COLO829 (cell line): ENCODE measurements around the gene EFNB1.

Source experiments
- DNase-seq: peaks from one replicate; pipeline ENCODE4 v3.0.0; 2012; ENCODE audit warnings: low spot score

EFNB1 gene

DNA sequence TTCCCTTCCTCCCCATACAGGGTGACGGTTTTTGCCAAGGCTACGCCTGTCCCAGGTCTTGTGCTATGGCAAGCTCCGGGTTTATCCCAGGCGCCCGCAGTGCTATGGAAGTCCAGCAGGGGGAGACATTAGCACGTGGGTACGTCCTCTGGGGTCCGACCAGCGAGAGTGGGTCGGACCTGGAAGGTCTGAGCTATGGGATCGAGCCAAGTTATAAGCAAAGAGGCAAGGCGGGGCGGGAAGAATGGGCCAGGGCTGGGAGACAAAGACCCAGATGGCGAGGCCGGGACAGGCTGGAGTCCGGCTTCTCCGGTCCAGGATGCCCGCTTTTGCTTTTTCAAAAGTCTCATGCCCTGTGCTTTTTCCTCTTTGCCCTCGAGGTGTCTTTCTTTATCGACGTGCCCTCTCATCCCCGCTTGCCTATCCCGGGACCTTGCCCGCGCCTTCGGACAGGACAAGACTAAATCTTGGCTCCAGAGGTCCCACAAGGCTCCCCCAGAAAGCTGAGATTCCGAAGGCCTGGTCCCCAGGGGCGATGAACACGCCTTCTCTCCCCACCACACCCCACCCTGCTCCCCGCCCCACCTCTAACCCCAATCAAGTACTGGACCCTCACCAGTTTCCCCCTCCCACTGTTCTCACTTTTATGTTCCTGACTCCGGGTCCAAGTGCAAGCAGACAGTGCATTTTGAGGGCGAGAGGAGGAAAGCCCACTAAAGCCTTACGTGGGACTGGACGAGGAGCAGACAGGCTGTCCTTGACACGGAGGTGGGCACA, 785 bp upstream of the EFNB1 start:
- DNase-seq, result peak; percentile 54

DNA sequence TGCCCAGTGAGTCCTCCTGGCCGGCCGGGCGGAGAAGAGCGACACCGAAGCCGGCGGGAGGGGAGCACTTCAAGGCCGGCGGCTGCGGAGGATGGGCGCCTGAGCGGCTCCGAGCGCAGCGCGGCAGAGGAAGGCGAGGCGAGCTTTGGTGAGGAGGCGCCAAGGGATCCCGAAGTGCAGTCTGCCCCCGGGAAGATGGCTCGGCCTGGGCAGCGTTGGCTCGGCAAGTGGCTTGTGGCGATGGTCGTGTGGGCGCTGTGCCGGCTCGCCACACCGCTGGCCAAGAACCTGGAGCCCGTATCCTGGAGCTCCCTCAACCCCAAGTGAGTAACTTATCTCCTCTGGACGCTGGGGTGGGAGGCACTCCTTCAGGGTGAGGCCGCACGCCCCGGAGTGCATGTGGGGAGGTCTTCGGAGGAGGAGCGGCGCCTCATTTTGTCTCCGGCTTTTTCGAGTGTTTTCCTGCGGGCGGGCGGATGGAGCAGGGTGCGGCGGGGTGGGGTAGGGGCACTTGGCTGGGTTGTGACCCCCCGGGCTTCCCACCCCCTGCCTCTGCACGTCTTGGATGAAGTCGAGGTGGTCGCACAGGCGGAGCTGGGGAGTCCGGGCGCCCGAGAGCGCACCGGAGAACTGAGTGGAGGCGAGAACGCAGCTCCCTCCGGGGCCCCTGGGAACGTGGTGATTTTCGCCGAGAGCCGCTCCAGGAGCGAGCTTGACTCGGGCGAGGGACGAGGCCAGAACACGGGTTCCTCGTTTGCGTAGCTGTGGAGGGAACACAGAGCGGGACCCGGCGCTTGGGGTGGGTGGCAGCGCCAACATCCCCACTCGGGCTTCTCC, 979 bp downstream of the EFNB1 start:
- DNase-seq, result no peak

DNA sequence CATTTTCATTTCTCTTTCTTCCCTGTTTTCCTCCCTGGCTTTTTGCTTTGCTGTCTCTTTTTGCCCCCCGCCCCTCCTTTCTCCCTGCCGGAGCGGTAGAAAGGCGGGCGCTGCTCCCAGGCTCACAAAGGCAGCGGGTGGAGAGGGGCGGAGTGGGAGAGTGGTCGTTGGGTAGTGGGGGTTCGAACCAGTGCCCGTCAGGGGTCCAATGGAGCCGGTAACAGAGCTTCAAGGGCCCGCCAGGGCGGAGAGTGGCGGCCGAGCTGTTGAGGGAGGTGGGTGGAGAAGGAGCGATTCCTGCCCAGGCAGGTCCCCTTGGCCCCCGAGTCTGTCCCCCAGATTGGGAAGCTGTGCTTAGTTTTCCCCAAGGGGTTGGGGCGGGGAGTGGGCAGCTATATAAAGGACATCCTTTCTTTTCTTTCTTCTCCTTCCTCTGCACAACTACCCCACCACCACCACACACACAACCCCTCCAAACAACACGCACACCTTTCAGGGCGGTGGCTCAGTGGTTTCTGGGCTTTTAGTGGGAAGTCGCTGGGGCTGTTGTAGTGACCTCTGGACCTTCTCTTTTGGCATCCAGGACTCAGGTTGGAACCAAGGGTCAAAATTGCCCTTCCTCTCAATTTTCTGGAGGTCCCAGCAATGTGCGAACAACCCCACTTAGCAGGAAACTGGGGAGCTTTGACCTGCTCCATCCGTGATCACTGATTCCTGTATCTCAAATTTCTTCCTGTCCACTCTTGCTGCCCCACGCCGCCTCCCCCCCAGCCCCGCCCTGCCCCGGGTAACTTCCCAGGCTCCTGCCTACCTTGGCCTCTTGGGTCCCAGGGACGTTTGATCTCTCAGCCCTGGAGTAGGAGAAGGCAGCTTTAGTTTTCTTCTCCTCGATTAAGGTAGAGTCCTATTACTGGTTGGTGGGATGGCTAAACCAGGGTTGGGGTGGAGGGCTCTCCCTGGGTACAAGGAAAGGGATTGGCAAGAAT, 1.9 kb downstream of the EFNB1 start:
- DNase-seq, result no peak

DNA sequence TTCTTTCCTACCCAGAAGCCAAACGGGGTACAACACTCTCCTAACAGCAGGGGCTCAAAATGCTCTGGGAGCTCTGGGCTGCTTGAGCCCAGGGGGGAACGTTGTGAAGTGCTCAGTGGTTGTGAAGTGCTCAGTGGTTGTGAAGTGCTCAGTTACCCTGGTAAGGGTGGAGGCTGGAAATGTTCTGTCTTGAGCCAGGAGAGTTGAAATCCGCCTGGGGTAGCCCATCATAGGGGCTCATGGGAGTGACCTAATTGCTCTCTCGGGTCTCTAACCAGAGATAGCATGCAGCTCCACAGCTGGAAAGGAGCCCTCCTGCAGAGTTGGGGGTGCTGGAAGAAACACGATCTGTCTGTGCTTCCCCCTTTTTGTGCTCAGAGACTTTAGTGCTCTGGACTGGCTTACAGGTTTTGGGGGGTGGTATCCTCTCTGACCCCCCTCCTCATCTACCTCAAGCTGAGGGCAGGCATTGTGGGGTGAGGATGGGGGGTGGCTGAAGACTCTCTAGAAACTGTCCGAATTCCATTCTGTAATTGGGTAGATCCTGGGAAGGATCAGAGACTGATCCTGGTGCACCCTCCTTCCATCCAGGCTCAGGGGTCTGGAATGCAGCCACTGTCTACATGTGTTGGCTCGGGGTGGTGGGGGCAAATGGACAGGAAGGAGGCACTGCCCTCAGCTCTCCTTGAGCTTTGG, 2.7 kb downstream of the EFNB1 start:
- no peak for DNase-seq

DNA sequence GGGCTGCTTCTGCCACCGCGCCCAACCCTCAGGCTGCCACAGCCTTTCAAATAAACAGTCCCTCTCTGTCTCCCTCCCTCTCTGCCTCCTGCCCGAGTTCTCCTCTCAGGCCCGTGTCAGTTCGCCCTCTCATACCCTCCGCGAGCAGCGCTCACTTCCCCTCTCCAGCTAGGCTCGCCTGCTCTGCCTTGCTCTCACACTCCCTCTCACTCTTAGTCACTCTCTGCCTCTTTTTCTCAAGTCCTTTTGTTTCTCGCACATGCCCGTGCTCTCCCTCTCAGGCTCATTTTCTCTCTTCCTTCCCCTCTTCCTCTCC, 3.2 kb downstream of the EFNB1 start:
- DNase-seq, result peak; percentile 12

DNA sequence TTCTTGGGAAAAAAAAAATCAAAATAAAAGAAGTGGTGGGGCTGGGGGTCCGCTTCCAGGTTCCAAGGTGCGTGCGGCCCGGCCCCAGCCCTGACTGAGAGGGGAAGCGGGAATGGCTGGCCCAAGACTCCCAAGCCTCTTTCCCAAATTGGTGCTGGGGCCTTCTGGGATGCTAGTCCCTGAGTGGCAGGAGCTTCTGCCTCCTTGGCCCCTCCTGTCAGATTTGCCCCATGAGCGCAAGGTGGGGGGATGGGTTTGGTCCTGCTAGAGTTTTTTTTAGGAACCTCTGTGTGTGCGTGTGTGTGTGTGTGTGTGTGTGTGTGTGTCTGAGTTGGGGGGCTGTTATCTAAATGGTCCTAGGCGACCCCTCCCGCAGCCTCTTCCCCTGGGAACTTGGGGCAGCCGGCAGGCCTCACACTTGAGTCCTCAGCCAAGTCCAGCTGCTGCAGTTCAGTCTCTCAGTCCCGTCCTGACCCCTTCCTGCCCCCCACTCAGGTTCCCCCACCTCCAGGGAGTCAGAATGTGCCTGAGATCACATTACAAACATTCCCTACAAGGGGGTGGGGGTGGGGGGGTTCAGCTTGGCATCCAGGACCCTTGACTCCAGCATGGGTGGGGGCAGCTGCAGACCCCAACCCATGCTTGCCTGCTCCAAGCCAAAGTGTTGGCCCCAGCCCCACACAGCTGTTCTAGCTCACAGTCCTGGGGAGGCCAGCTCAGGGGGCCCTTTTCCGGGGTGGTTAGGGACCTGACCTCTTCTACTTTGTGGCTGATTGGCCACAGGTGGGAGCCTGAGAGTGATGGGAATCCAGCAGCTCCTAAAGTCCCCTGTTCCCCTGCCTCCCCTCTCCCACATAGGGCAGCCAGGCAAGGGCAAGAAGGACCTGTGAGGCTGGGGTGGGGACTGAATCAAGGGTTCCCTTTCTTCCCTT, 4.0 kb downstream of the EFNB1 start:
- DNase-seq, result no peak

DNA sequence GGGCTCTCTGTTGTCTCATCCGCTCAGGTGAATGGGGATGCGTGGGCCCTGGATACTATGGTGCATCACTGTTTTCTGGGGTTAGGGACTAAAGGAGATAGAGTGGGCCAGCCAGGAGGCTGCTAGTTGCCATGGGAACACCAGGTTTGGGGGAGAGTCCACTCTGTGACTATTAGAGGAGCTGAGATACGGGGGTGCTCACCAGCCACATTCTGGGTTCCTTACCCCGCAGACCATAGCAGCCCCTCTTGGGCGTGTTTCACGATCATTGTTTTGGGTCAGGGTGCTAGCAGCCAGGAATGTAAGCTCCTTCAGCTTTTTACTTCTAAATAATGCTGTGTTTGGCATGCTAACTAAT, 4.6 kb downstream of the EFNB1 start:
- no peak for DNase-seq

DNA sequence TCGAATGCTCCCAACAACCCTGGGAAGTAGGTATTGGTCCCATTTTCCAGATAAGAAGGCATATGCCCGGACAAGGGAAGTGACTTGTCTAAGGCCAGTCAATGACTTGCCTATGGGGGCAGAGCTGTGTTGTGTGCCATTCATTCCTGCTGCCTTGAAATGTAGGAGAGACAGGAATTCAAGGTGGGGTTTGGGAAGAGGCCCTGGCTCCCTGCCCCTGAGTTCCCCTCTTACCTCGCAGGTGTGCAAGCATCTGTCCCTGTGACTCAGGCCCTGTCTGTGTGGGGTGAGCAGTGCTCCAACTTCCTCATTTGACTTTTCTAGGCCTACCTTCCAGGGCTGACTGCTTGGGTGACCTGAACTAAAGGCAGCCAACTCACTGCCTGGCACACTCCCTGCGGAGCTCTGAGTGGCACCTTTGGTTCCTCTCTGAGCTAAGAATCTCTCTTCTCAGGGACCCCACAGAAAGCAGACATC, 5.1 kb downstream of the EFNB1 start:
- DNase-seq, result no peak

DNA sequence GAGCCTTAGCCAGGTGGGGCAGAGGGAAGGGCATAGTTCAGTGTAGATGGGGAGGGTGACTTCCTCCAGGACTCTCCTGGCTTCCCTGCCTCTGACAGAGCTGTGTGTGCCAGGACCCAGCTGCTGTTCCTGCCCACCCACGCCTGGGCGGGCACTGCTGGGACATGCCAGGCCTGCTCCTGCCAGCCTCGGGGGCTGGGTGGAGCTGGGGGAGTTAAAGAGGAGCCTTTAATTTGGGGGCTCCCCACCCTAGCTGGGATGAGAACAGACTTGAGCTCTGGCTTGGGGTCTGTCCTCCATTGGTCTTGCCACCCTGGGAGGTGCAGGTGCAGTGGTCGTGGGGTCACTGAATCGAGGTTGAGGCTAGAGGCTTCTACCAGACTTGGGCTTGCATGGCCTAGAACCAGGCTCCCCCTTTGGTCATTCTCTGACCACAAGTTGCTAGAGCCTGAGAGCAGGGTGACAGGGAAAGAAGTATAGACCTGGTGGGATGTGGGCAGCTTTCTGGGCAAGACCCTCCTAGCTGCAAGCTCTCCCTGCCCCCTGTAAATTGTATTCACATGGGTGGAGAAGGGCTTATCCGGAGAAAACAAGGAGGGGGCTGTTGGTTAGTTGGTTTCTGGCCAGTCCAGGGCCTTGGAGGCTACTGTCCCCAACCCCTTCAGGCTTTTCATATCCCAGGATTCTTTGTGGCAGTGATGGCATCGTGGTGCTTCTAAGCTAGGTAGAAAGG, 5.7 kb downstream of the EFNB1 start:
- DNase-seq, result no peak

DNA sequence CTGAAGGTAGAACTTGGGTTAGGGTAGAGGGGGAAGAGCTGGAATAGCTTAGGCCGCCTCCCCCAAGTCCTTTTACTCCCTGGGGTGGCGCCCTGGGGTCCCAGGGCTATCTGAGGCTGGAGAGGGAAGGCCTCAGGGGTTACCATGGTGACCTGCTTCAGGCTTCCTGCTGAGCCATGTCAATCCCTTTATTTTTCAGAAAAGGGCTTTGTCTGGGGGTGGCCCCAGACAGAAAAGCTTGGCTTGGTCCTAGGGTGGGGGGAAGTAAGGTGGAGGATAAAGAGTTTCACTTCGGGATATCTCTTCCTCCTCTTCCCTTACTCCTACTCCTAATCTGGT, 6.3 kb downstream of the EFNB1 start:
- no peak for DNase-seq

DNA sequence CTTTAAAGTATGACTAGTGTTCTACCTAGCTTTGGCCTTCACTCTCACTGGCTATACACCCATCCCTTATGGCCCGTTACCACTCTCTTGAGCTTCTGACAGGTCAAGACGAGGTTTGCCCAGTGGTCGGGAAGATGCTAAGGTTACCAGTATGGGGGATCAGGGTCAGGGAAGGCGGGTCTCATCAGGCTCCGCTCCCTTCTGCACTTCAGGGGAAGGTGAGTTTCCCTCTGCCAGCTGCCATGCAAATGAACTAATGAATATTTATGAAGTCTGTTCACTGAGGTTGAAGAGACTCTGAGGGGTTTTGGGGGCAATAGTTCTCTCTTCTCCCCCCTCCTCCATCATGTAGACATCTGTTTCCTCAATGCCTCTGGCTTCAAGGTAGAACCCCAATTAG, 6.6 kb downstream of the EFNB1 start:
- DNase-seq, result no peak

DNA sequence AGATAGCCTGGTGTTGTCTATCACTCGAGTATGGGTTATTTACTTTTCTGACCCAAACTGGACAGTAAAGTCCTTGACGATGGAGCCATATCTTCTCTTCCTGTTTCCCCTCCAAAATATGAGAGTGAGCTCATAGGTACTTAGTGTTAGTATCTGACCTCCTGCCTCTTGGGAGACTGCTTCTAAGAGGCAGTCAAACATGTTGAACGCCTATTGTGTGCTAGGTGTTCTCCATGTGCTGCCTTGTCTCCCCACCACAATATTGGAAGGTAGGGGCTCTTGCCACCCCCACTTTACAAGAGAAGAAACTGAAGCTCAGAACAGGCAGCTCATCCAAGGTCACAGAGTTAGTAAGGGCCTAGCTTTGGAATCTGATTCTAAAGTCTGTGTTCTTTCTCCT, 8.3 kb downstream of the EFNB1 start:
- DNase-seq, result no peak

DNA sequence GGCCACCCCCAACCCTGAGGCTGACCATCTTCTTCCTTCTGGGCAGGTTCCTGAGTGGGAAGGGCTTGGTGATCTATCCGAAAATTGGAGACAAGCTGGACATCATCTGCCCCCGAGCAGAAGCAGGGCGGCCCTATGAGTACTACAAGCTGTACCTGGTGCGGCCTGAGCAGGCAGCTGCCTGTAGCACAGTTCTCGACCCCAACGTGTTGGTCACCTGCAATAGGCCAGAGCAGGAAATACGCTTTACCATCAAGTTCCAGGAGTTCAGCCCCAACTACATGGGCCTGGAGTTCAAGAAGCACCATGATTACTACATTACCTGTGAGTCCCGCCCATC, 9.7 kb downstream of the EFNB1 start:
- no peak for DNase-seq

DNA sequence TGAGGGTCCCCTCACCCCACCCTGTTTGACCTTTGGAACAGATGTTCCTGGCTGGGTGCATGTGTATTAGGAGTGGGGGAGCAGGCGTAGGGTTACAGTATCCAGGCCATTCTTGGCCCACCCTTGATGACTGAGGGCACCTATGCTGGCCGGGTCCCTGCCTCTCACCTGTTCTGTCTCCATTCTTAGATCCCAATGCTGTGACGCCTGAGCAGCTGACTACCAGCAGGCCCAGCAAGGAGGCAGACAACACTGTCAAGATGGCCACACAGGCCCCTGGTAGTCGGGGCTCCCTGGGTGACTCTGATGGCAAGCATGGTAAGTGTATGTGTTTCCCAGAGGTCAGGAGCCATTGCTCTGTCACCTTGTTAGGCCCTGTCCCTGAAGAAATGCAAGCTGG, 10.9 kb downstream of the EFNB1 start:
- DNase-seq, result no peak

DNA sequence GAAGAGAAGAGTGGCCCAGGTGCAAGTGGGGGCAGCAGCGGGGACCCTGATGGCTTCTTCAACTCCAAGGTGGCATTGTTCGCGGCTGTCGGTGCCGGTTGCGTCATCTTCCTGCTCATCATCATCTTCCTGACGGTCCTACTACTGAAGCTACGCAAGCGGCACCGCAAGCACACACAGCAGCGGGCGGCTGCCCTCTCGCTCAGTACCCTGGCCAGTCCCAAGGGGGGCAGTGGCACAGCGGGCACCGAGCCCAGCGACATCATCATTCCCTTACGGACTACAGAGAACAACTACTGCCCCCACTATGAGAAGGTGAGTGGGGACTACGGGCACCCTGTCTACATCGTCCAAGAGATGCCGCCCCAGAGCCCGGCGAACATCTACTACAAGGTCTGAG, 11.4 kb downstream of the EFNB1 start:
- no peak for DNase-seq

DNA sequence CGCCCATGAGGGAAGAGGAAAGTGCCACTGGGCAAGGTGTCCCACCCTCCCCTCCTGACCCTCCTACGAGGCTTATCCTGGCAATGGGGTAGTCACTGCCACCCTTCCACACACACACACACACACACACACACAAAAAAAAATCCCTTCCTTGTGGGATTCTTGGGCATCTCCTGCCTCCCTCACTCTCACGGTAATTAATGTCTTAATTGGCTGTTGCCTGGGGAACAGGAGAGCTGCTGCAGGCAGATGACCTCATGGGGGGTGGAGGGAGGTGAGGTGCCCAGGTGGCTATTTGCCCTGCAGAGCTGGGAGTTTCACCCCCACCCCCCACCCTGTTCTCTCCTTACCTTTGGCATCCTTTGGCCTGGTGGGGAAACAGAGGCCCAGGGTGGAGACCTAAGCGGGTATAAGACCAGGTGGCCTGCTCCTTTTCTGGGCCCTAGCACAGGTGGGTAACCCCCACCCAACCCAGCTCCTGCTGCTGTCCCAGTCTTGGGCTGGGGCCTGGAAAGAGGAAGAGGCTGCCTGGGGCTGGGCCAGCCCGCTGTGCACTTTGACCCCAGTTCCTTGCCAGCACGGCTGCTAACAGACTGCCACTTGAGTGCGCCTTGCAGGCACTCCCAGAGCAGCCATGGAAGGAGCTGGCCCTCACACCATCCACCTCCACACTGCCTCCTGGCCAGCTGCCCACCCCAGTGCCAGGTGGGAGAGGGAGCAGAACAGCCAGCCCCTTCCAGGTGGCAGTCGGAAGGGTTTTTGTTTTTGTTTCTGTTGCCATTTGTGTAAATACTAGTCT, 12.6 kb downstream of the EFNB1 start:
- DNase-seq, result no peak

DNA sequence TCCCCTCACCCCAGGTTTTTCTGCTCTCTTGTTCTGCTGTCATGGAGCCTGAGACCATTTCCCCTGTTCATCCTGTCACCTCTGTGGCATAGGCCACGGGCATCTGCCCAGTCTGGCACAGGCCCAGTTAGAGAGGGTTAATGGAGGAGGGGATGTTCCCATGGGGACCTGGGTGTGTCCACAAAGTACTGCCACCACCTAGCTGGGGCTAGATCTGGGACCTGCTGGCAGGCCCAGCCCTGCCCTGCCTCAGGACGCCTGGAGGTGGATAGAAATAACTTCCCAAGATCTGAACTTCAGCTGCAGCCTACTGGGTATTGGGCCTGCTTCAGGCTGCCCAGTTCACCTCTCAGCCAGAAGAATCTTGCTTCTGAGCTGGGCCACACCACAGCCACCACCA, 13.5 kb downstream of the EFNB1 start:
- no peak for DNase-seq

DNA sequence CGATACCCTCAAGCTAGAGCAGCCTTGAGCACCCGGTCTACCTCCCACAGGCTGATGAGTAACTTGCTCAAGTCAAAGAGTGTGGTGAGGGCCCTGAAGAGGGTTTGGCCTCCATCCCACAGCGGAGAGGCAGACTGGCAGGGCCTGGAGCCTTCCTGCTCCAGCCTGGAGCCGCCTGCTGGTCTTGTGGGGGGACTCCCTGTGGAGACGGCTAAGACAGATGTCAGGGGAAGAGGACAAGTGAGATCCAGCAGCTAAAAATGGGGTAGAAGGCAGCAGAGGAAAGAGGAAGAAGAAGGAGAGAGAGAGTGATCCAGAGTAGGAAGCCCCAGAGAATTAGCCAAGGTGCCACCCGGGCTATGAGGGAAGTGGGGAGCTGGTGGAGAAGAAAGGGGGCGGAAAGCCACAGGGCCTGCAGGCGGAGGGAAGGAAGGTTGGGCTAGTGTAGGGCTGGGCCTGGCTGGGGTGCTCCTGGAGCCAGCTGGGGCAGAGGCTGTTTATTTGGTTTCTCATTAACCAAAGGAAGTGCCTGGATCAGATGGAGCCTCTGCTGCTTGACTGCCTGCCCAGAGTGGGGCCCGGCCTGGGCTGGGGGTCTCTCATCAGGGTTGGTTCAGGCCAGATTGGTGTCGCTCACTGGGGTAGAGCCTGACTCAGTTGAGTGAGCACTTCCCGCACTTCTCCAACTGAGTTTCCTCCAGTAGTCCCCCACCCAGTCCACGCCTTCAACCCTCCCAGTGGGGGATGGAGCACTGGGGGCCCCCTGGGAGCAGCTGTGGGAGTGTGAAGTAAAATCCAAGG, 14.2 kb downstream of the EFNB1 start:
- no peak for DNase-seq

DNA sequence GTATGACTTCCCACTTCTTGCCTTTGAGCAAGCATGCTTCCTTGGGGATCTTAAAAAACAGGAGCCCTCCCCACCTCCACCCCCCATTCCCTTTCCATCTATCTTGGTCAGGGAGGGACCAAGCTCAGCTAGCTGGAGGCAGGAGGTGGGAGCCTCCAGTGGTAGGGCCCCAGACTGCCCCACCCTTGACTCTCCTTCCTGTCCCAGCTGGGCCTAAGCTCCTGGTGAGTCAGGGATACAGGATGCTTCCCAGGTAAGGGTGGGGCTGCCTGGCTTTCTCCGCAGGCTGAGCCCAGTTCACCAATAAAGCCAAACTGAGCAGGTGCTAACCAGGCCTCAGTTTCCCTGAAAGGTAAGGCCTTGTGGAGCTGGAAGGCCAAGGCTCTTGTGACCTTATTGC, 15.2 kb downstream of the EFNB1 start:
- no peak for DNase-seq
